NCI-H2196 (cell line): ENCODE results near the gene CD38.
"Not testable (repeated sequence)": the region's sequence is repeated elsewhere in the genome, so short reads cannot be mapped to it uniquely, and the experiment has no call there.

Source experiments
- DNase-seq: peaks from one replicate; lab custom pipeline; 2025; ENCODE audit not compliant: unreplicated experiment; lab: John Stamatoyannopoulos, UW

The CD38 gene

GRCh38 chr4:15758294-15758693 lies 19.8 kb upstream of the CD38 start:
- no peak for DNase-seq

- not testable (repeated sequence) for DNase-seq
Measured at GRCh38 chr4:15762460-15762859, 15.7 kb upstream of the CD38 start.

- no peak for DNase-seq
Measured at GRCh38 chr4:15765391-15765790, 12.7 kb upstream of the CD38 start.

GRCh38 chr4:15765910-15766697 lies 12.0 kb upstream of the CD38 start:
- no peak for DNase-seq

- no peak for DNase-seq
Measured at GRCh38 chr4:15766821-15767220, 11.3 kb upstream of the CD38 start.

GRCh38 chr4:15769202-15769601 lies 8.9 kb upstream of the CD38 start:
- no peak for DNase-seq

- no peak for DNase-seq
Measured at GRCh38 chr4:15771216-15772058, 6.7 kb upstream of the CD38 start.

- no peak for DNase-seq
Measured at GRCh38 chr4:15774020-15774420, 4.1 kb upstream of the CD38 start.

- no peak for DNase-seq
Measured at GRCh38 chr4:15776871-15777648, 1.1 kb upstream of the CD38 start.

GRCh38 chr4:15777697-15778288 lies 335 bp upstream of the CD38 start:
- DNase-seq, result no peak

GRCh38 chr4:15779306-15779705 lies 1.2 kb downstream of the CD38 start:
- no peak for DNase-seq

- DNase-seq, result no peak
Measured at GRCh38 chr4:15779809-15780208, 1.7 kb downstream of the CD38 start.

- no peak for DNase-seq
Measured at GRCh38 chr4:15781427-15782095, 3.4 kb downstream of the CD38 start.

- no peak for DNase-seq
Measured at GRCh38 chr4:15783676-15784075, 5.5 kb downstream of the CD38 start.

- DNase-seq, result no peak
Measured at GRCh38 chr4:15784959-15785634, 7.0 kb downstream of the CD38 start.

GRCh38 chr4:15786743-15787142 lies 8.6 kb downstream of the CD38 start:
- DNase-seq, result no peak

- no peak for DNase-seq
Measured at GRCh38 chr4:15792974-15793373, 14.8 kb downstream of the CD38 start.

- DNase-seq, result no peak
Measured at GRCh38 chr4:15793506-15794363, 15.6 kb downstream of the CD38 start.

- DNase-seq, result no peak
Measured at GRCh38 chr4:15794426-15794825, 16.3 kb downstream of the CD38 start.
